ENCODE measurements around the gene E2F7. TPM values are rescaled to one million over a fixed set of nuclear protein-coding genes. Genes with fewer than 3 reads are reported as not detected.

Gene E2F7
- total and polyA plus RNA-seq, 2 of the 13 experiments (the other 11 are each of a cell fraction or from before 2014, with no cell fraction given), result 1.7 to 7.3 TPM

- in situ Hi-C loops (cut with HindIII; ENCODE audit: extremely low pct_ligation_motif_present, low pct_unique_long_range_greater_than_20kb) (no loop called here), intact Hi-C loops (cut with micrococcal nuclease; ENCODE audit: unreplicated experiment) (no loop called here)
- ChIA-PET POLR2A (no interaction called here), CTCF (ENCODE audit: low intra/inter-chr PET ratio, low total read pairs) (no interaction called here)
- Histone ChIP-seq H3K36me3 (replicated peaks in 1 of 2; ENCODE audit: control insufficient read depth in 1 of 2, insufficient read depth in 2 of 2, low read length in 2 of 2) (no peaks in the 10 kb centered on the region), H2AFZ (ENCODE audit: low read length) (no peak overlapping the region), H3K27me3 (ENCODE audit: control insufficient read depth in 1 of 2, insufficient read depth in 2 of 2, low read length in 2 of 2) (no peaks in the 10 kb centered on the region), H3K27ac (ENCODE audit: extremely low read length, insufficient read depth, low read length) (no peak overlapping the region), H3K4me1 (ENCODE audit: insufficient read depth, low read length) (no peaks in the 10 kb centered on the region), H3K4me3 (replicated peaks in 1 of 3; ENCODE audit: insufficient read depth in 1 of 3, low read depth in 2 of 3, low read length in 3 of 3) (no peak overlapping the region), H3K9me3 (ENCODE audit: low read length) (no peaks in the 10 kb centered on the region), H3K4me2 (ENCODE audit: low read depth, low read length) (no peak overlapping the region), H3K79me2 (ENCODE audit: insufficient read depth, low read length) (no peaks in the 10 kb centered on the region), H4K20me1 (ENCODE audit: insufficient read depth, low read length) (no peaks in the 10 kb centered on the region), H3K9ac (ENCODE audit: insufficient read depth, low read depth, low read length) (no peak overlapping the region)
- no TSS peak for BruUV-seq (replicated peaks)
- TF ChIP-seq HOXD1 (CRISPR knock-in tag; IDR thresholded peaks at IDR 0.05) (no peak), ZNF740 (CRISPR knock-in tag; IDR thresholded peaks at IDR 0.05) (no peak), ZBTB3 (CRISPR knock-in tag; IDR thresholded peaks at IDR 0.05; ENCODE audit: borderline replicate concordance, low read depth) (no peak), NBN (conservative IDR thresholded peaks at IDR 0.05) (no peak), SMYD3 (CRISPR knock-in tag; IDR thresholded peaks at IDR 0.05) (no peak), HNRNPLL (IDR thresholded peaks at IDR 0.05; ENCODE audit: low read depth, low read length, poor library complexity, severe bottlenecking) (no peak), ZNF331 (CRISPR knock-in tag; IDR thresholded peaks at IDR 0.05) (no peak), EED (CRISPR knock-in tag; IDR thresholded peaks at IDR 0.05) (no peak), BHLHE40 (IDR thresholded peaks at IDR 0.05; ENCODE audit: low read length) (no peak), ZNF441 (CRISPR knock-in tag; IDR thresholded peaks at IDR 0.05; ENCODE audit: borderline replicate concordance) (no peak)
- TF ChIP-seq, protein P1, sequence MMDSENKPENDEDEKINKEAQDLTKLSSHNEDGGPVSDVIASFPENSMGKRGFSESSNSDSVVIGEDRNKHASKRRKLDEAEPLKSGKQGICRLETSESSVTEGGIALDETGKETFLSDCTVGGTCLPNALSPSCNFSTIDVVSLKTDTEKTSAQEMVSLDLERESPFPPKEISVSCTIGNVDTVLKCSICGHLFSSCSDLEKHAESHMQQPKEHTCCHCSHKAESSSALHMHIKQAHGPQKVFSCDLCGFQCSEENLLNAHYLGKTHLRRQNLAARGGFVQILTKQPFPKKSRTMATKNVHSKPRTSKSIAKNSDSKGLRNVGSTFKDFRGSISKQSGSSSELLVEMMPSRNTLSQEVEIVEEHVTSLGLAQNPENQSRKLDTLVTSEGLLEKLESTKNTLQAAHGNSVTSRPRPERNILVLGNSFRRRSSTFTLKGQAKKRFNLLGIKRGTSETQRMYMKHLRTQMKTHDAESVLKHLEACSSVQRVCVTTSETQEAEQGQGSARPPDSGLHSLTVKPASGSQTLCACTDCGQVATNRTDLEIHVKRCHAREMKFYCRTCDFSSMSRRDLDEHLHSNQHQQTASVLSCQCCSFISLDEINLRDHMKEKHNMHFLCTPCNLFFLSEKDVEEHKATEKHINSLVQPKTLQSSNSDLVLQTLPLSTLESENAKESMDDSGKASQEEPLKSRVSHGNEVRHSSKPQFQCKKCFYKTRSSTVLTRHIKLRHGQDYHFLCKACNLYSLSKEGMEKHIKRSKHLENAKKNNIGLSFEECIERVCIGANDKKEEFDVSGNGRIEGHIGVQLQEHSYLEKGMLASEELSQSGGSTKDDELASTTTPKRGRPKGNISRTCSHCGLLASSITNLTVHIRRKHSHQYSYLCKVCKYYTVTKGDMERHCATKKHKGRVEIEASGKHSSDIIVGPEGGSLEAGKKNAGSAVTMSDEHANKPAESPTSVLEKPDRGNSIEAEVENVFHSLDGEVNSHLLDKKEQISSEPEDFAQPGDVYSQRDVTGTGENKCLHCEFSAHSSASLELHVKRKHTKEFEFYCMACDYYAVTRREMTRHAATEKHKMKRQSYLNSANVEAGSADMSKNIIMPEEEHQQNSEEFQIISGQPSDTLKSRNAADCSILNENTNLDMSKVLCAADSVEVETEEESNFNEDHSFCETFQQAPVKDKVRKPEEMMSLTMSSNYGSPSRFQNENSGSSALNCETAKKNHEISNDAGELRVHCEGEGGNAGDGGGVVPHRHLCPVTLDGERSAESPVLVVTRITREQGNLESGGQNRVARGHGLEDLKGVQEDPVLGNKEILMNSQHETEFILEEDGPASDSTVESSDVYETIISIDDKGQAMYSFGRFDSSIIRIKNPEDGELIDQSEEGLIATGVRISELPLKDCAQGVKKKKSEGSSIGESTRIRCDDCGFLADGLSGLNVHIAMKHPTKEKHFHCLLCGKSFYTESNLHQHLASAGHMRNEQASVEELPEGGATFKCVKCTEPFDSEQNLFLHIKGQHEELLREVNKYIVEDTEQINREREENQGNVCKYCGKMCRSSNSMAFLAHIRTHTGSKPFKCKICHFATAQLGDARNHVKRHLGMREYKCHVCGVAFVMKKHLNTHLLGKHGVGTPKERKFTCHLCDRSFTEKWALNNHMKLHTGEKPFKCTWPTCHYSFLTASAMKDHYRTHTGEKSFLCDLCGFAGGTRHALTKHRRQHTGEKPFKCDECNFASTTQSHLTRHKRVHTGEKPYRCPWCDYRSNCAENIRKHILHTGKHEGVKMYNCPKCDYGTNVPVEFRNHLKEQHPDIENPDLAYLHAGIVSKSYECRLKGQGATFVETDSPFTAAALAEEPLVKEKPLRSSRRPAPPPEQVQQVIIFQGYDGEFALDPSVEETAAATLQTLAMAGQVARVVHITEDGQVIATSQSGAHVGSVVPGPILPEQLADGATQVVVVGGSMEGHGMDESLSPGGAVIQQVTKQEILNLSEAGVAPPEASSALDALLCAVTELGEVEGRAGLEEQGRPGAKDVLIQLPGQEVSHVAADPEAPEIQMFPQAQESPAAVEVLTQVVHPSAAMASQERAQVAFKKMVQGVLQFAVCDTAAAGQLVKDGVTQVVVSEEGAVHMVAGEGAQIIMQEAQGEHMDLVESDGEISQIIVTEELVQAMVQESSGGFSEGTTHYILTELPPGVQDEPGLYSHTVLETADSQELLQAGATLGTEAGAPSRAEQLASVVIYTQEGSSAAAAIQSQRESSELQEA (CRISPR knock-in tag; IDR thresholded peaks at IDR 0.05; ENCODE audit: not compliant biosample characterization), result no peak
- TF ChIP-seq, protein P2, sequence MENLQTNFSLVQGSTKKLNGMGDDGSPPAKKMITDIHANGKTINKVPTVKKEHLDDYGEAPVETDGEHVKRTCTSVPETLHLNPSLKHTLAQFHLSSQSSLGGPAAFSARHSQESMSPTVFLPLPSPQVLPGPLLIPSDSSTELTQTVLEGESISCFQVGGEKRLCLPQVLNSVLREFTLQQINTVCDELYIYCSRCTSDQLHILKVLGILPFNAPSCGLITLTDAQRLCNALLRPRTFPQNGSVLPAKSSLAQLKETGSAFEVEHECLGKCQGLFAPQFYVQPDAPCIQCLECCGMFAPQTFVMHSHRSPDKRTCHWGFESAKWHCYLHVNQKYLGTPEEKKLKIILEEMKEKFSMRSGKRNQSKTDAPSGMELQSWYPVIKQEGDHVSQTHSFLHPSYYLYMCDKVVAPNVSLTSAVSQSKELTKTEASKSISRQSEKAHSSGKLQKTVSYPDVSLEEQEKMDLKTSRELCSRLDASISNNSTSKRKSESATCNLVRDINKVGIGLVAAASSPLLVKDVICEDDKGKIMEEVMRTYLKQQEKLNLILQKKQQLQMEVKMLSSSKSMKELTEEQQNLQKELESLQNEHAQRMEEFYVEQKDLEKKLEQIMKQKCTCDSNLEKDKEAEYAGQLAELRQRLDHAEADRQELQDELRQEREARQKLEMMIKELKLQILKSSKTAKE (CRISPR knock-in tag; IDR thresholded peaks at IDR 0.05; ENCODE audit: borderline replicate concordance), result no peak
- FAIRE-seq, result no peak
- no peak for ATAC-seq
- no peak for DNase-seq (ENCODE audit: low spot score)
- WGBS (ENCODE audit: low lambda C conversion rate), result 6% methylated on average over 1 of the region's 1 CpG
These were observed 74.7 kb downstream of the E2F7 start for GRCh38 chr12:76990716-76991115.
